H1 (cell line): Measurements from ENCODE around the gene AAK1.

Experiments used
- EZH2 ChIP-seq: fragments of 200-600 bp; sonication (generic); IDR thresholded peaks from 2 replicates; pipeline ENCODE4 v1.7.1; 2012; ENCODE audit warnings: low read depth, mild to moderate bottlenecking, moderate library complexity, low read length, inconsistent platforms; ENCODE audit not compliant: severe bottlenecking
- RAD21 ChIP-seq, 2 experiments: IDR thresholded peaks in 1 of 2; conservative IDR thresholded peaks in 1 of 2; 2 replicates each; pipeline ENCODE4 v1.6.1; 2011; ENCODE audit warnings: low read depth in 2 of 2, low read length in 2 of 2, improper control_type of control experiment in 1 of 2, inconsistent platforms in 1 of 2, mild to moderate bottlenecking in 1 of 2, moderate library complexity in 1 of 2
- TAF1 ChIP-seq: IDR thresholded peaks from 2 replicates; pipeline ENCODE4 v1.6.1; 2011; ENCODE audit warnings: mild to moderate bottlenecking, low read depth, low read length
- TF ChIP-seq, protein P1 (sequence below), 3 experiments: IDR thresholded peaks; 1 replicate in 2 of 3; 2 replicates in 1 of 3; pipeline versions ENCODE4 v1.5.1 to v1.6.1; 2011; ENCODE audit warnings: low read length in 3 of 3, mild to moderate bottlenecking in 3 of 3, inconsistent platforms in 2 of 3, low read depth in 1 of 3, moderate library complexity in 1 of 3; ENCODE audit not compliant: insufficient read depth in 1 of 3; ENCODE audit errors: control extremely low read depth in 1 of 3
- TF ChIP-seq, protein P2 (sequence below): IDR thresholded peaks from 2 replicates; pipeline ENCODE4 v1.6.1; 2011; ENCODE audit warnings: low read depth, mild to moderate bottlenecking, low read length; ENCODE audit not compliant: insufficient read depth

DNA sequence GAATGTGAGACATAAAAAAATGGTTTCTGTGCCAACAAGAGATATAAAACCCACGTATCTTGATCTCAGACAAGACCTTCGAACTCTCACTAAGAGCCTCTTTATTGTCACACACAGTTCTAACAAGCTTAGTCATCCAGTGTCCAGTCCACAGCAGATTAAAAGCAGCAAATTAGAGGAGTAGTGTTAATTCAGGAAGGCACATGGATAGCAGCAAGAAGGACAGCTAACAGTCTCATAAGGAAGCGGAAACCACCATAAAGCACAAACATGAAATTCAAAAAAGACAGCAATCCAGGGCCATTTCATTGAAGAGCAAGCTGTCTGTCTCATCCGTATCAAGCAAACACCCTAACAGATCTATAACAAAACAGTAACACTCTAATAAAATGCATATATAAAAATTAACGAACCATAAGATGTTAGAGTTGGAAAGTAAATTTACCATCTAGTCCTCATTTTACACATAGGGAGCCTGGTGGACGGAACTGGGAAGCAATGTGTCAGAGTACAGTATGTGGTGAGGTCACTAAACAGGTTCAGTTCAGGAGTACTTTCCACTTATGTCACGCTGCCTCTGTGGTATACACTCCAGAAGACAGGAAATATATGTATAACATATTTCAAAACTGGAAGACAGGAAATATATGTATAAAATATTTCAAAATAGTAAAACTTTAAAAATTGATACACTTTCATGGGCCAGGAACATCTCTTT, 18.3 kb downstream of the AAK1 start:
- TF ChIP-seq TAF1 = no peak
- no peak for TF ChIP-seq RAD21 (IDR thresholded peaks at IDR 0.05 in 1 of 2, conservative IDR thresholded peaks at IDR 0.05 in 1 of 2; ENCODE audit: low read depth in 2 of 2, low read length in 2 of 2)
- no peak for TF ChIP-seq EZH2
- TF ChIP-seq, protein P1, sequence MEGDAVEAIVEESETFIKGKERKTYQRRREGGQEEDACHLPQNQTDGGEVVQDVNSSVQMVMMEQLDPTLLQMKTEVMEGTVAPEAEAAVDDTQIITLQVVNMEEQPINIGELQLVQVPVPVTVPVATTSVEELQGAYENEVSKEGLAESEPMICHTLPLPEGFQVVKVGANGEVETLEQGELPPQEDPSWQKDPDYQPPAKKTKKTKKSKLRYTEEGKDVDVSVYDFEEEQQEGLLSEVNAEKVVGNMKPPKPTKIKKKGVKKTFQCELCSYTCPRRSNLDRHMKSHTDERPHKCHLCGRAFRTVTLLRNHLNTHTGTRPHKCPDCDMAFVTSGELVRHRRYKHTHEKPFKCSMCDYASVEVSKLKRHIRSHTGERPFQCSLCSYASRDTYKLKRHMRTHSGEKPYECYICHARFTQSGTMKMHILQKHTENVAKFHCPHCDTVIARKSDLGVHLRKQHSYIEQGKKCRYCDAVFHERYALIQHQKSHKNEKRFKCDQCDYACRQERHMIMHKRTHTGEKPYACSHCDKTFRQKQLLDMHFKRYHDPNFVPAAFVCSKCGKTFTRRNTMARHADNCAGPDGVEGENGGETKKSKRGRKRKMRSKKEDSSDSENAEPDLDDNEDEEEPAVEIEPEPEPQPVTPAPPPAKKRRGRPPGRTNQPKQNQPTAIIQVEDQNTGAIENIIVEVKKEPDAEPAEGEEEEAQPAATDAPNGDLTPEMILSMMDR (IDR thresholded peaks at IDR 0.05; ENCODE audit: control extremely low read depth in 1 of 3, insufficient read depth in 1 of 3, low read depth in 1 of 3, low read length in 3 of 3) = no peak
- TF ChIP-seq, protein P2, sequence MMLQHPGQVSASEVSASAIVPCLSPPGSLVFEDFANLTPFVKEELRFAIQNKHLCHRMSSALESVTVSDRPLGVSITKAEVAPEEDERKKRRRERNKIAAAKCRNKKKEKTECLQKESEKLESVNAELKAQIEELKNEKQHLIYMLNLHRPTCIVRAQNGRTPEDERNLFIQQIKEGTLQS = no peak
